ENCODE data around the gene ZNF775.

The ZNF775 gene

GRCh38 chr7:150369748-150370501 lies 9.2 kb upstream of the ZNF775 start:
- no peak for DNase-seq

DNA sequence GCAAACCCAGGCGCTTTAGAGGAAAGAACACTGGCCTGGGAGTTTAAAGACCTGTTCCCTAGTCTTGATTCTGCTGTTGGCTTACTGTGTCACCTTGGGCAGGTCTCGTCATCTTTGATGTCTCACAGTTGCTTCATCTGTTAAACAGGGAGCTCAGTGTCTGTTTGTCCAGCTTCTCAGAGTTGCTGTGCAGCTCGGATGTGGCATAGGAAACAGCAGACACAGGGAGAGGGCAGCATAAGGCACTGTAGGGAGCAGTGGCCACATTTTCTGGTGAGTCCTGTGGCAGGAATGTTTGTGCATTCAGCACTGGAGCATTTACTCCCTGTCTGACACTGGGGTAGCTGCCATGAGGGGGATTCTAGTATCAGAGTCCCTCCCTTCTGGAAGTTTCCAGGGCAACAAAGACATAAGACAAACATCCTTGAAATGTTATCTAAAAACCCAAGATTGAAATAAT lies 8.5 kb upstream of the ZNF775 start:
- no peak for DNase-seq

GRCh38 chr7:150371131-150371995 lies 7.8 kb upstream of the ZNF775 start:
- no peak for DNase-seq

DNA sequence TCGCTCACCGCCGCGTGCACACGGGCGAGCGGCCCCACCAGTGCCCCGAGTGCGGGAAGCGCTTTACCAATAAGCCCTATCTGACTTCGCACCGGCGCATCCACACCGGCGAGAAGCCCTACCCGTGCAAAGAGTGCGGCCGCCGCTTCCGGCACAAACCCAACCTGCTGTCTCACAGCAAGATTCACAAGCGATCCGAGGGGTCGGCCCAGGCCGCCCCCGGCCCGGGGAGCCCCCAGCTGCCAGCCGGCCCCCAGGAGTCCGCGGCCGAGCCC lies 7.2 kb upstream of the ZNF775 start:
- DNase-seq = no peak

GRCh38 chr7:150372271-150373048 lies 6.7 kb upstream of the ZNF775 start:
- DNase-seq = no peak

GRCh38 chr7:150373049-150373801 lies 5.9 kb upstream of the ZNF775 start:
- no peak for DNase-seq

DNA sequence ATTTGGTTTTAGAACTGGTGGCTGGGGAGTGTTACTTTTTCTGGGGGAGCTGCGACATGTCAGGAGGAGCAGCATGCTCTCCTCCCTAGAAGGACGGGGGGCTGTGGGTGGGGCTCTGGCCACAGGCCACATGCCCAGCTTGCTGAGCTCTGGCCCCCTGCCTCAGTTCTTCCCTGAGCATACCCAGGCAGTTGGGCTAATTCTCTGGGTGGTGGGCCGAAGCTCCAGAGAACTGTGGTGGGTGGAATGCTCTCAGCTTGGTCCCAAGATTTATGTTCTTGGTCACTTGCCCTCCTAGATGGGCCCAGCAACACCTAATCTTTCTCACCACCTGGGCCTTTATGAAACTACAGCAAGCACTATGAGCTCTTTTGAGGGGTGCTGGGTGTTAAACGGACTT lies 5.1 kb upstream of the ZNF775 start:
- DNase-seq = no peak

- no peak for DNase-seq
Observed at GRCh38 chr7:150374472-150374871, 4.7 kb upstream of the ZNF775 start.

DNA sequence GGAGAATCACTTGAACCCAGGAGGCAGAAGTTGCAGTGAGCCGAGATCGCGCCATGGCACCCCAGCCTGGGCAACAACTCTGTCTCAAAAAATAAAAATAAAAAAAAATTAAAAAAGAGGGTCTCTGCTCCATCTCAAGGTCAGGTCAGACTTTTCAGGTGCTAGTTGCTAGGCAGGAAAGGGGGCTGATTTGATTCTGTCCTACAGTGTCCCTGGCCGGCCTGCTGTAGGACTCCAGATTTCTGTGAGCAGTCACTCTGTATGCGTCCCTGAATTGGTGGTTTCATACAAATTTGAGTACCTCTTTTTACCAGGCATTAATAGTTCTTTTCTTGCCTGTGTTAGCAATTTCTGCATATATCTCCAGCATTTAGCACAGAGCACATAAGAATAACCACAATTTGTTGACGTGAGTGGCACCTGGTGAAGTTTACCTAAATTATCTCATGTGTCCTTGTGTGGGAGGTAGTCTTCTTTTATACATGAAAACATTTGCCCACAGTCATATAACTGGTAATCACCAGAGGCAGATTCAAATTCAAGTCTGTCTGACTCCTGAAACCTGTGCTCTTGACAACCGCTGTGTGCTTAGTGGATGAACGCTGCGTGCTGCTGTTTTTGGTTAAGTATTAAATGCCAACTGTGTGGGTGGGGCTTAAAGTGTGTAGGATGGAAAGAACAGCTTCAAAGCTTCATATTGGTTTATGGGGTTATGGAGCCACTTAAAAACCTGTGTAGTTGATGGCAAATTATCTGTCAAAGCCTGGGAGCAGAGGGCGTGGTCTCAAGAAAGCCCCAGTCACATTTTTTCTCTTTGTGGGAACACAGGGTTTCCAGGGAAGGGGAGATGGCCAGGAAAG lies 3.2 kb upstream of the ZNF775 start:
- peak; percentile 29 for DNase-seq

- DNase-seq = no peak
Observed at GRCh38 chr7:150376560-150376959, 2.6 kb upstream of the ZNF775 start.

GRCh38 chr7:150377196-150377595 lies 1.9 kb upstream of the ZNF775 start:
- DNase-seq = no peak

- DNase-seq = no peak
Observed at GRCh38 chr7:150377635-150378034, 1.5 kb upstream of the ZNF775 start.

GRCh38 chr7:150378115-150378852 lies 846 bp upstream of the ZNF775 start:
- peak; percentile 57 for DNase-seq

- no peak for DNase-seq
Observed at GRCh38 chr7:150379441-150380379, 580 bp downstream of the ZNF775 start.

DNA sequence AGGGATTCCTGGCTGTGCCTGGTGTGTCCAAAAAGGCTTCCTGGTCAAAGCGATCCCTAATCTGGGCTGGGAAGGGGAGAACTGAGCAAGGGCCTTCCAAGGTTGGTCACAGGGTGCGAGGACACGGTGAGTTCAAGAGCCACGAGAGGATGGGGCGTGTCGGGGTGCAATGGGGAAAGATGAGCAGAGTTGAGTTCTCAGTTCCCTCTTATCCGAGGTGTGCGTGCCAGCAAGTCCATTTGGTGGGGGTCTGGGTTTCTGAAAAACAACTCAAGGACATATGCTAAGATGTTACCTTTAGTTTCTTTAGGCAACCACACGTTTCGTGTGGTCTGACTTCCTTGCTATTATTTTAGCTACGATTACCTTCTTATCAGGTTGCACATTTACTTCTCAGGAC lies 1.3 kb downstream of the ZNF775 start:
- DNase-seq = no peak

- no peak for DNase-seq
Observed at GRCh38 chr7:150381096-150381495, 2.0 kb downstream of the ZNF775 start.

DNA sequence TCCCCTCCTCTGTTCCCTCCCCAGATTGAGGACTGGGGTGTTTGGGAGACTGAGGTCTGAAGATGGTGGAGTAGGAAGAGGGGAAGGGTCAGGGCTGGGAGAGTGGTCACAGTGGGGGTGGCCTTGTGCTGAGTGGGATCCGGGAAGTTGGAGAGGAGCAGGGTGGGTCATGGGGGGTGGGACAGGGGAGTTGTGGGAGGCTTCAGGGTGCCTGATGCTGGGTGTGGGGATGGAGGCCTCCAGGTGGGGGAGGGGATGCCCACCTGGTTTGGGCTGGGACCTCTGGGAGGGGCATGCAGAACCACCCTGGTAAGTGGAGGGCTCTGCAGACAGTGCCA lies 2.6 kb downstream of the ZNF775 start:
- DNase-seq = no peak

GRCh38 chr7:150382123-150382843 lies 3.2 kb downstream of the ZNF775 start:
- no peak for DNase-seq

- DNase-seq = no peak
Observed at GRCh38 chr7:150382844-150383225, 3.7 kb downstream of the ZNF775 start.
